ENCODE results near the gene SCP2.

SCP2 gene

DNA sequence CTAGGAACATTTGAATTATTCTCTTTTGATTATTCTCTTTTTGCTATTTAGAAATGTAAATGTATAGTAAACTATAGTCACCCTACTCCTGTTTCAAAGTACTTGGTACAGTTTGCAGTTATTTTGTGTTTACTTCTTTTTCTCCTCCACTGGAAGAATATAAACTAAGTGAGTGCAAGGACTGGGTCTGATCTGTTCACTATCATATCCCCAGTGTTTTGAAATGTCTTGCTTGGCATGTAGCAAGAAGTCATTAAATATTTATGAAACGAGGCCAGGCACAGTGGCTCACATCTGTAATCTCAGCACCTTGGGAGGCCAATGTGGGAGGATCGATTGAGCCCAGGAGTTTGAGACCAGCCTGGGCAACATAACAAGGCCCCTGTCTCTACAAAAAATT is 99.2 kb downstream of the SCP2 start:
- in situ Hi-C loops (cut with HindIII; ENCODE audit: low sequenced_read_pairs) = no loop called here

DNA sequence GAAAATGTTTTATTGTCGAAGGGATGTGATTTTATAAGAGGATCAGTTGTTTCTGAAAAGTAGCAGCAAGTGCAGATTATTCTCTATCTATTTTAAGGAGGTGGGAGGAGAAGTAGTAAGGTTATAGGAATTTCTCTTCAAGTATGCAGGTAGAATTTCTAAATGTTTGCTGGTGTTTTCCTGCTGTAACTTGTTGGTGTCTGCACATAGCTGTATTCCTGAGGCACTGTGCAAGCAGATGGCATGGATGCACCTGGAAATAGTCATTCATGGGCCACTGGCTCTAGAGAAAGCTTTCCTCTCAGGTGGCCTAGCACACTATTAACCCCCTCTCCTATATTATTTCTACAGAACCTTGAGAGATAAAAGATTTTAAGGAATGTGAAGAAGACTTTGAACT is 104.7 kb downstream of the SCP2 start:
- in situ Hi-C loops (cut with HindIII; ENCODE audit: low sequenced_read_pairs) = no loop called here

DNA sequence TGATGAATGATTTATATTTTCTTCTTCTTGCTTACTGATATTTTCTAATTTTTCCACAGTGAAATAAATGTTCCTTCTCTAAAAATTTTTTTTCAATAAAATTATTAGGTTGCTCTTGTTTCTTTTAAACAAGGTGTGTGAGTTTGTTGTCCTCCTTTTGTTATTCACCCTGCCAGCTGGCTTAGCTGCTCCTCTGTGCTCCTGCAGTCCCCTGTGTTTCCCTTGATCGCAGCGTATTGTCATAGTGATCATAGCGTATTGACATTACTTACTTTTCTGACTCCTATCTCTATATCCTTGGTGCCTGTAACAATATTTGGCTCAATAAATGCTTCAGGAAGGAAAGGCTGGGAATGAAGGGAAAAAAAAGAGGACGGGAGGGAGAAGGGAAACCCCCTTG is 110.1 kb downstream of the SCP2 start:
- in situ Hi-C loops (cut with HindIII; ENCODE audit: low sequenced_read_pairs) = no loop called here

DNA sequence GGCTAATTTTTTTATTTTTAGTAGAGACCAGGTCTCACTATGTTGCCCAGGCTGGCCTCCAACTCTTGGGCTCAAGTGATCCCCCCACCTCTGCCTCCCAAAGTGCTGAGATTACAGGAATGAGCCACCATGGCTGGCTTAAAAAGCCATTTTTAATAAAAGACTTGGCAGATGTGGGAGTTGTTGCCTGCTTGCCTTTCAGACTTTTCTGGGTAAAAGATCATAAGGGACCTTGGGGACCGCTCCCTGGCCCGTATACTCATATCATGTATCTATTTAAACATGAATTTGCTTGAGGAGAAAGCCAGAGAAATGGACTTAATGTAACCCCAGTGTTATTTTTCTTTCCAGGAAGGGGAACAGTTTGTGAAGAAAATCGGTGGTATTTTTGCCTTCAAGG is 111.5 kb downstream of the SCP2 start:
- in situ Hi-C loops (cut with HindIII; ENCODE audit: low sequenced_read_pairs) = no loop called here

DNA sequence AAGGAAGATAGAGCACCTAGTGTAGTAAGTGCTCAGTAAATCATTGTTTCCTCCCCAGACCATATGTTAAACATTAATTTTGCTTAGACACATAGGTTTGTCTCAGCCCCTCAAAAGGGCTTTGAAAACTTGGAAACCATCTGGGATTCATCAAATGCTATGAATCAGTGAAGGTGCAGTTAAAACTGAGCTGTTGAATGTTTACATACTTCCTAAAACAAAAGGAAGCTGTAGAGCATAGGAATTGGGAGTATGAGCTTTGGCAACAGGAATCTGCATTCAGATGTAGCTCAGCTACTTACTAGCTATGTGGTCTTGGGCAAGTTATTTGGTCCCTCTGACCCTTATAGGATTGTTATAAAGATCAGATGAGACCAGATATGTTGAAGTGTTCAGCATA is 116.2 kb downstream of the SCP2 start:
- in situ Hi-C loops (cut with HindIII; ENCODE audit: low sequenced_read_pairs) = no loop called here

DNA sequence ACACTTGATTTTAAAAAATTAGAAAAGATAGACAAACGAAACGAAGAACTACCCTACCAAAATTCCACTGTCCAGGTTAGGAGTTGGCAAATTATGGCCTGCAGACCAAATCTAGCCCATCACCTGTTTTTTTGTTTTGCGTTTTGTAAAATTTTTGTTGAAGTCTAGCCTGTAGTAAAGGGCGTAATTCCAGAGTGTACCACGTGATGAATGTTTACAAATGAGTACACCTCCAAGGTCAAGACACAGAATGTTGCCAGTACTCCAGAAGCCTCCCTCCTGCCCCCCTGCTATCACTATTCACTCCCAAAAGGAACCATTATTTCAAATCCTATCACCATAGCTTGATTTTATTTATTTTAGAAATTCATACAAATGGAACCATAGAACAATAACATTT is 117.8 kb downstream of the SCP2 start:
- in situ Hi-C loops (cut with HindIII; ENCODE audit: low sequenced_read_pairs) = no loop called here

DNA sequence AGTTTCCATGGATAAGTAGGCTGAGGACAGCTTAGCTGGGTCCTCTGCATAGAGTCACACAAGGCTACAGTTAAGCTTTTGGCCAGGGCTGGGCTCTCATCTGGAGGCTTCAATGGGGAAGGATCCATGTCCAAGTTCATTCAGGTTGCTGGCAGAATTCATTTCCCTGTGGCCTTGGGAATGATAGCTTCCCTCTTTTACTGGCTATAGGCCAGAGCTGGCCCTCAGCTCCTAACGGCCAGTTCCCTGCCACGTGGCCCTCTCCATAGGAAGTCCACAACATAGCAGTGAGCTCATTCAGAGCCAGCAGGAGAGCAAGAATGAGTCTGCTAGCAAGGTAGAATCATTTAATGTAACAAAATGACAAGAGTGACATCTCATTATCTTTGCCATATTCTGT is 119.9 kb downstream of the SCP2 start:
- in situ Hi-C loops (cut with HindIII; ENCODE audit: low sequenced_read_pairs) = no loop called here

DNA sequence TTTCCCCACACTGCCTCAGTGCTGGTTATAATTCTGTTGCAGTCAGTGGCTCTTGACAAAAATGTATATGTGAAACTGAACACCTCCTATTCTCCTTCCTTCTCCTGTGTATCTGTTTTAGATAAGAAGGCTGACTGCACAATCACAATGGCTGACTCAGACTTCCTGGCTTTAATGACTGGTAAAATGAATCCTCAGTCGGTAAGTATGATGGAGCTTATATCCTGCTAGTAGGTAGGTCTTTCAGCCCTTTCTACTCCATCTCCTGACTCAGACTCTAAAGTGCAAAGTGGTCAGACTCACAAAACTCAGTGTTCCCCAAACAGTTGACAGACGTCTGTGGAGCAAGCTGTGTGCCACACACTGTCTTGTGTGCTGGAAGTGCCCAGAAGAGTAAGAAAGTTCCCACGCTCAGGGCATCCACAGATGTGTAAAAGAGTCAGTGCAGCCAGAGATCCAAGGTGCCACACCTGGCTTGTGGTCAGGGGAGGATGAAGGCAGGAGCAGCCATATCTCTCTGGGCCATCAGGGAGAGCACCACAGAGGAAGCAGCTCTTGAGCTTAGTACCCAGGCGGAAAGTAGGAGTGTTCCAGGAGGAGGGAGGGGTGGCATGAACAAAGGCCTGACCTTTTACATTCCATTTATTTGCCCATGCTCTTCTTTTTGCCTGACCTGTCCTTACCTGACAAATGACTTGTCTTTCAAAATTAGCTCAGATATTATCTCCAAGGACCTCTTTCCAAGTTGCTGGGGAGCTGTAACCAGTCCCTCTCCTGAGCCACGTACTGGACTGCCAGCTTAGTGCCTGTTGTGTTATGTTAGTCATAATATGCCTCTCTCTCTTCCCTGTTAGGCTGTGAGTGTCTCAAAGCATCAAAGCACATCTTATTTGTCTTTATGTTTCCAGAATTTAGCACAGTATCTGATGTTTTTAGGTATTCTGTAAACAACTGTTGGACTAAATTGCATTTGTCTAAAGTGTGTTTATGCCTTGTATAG is 121.0 kb downstream of the SCP2 start:
- in situ Hi-C loops (cut with HindIII; ENCODE audit: low sequenced_read_pairs) = no loop called here

DNA sequence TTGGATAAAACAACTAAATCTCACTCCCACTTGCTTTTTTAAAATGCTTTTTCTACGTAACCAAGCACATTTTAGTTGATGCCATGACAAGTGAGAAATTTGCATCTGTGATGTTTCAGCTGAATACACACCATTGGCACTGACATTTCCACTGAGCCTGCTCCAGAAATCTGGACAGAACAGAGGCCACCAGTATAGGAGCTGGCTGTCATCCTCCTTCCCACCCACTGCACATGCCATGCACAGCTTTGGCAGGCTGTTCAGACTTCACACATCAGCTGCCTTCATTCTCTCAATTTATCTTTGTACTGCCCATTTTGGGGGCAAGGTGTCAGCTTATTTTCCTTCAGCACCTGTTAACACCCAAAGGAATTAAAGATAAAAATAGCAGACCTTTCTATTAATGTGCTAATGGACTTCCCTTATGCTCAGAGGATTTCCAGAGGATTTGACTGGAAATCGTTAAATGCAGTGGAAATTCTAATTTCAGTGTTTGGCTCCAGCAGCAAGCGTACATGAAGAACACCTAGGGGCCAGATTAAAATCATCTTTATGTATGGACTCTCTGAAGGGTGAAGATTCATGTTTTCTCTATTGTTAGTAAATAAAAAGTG is 122.0 kb downstream of the SCP2 start:
- in situ Hi-C loops (cut with HindIII; ENCODE audit: low sequenced_read_pairs) = no loop called here

DNA sequence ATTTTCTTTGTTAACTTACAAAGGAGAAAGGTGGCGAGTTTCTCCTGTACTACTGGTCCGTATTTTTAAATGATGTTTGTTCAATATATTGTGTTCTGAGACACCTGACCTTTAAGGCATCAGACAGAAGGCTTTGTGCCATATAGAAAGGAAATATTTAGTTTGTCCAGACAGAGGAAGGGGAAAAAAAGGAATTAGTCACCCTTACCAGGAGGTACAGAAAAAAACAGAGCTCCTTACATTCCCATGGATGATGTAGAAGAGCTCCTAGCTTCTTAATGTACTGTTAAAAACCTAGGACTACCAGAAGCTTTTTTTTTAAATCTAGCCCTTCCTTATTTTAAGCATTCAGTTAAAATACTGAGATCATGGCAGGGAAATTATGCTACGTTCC is 122.5 kb downstream of the SCP2 start:
- in situ Hi-C loops (cut with HindIII; ENCODE audit: low sequenced_read_pairs) = no loop called here

DNA sequence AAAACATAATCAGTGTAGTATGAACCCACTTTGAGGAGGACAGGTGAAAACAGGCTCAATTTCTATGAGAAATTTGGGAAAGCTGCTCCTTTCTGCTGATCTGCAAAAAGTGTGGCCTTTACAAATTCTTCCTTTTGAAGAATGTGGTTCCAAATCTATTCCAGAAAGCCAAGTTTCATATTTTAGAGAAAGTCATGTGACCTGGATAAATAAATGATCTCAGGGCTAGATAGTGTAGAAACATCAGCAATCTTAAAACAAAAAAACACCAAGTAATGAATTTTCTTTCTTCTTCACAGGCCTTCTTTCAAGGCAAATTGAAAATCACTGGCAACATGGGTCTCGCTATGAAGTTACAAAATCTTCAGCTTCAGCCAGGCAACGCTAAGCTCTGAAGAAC is 123.2 kb downstream of the SCP2 start:
- in situ Hi-C loops (cut with HindIII; ENCODE audit: low sequenced_read_pairs) = no loop called here

DNA sequence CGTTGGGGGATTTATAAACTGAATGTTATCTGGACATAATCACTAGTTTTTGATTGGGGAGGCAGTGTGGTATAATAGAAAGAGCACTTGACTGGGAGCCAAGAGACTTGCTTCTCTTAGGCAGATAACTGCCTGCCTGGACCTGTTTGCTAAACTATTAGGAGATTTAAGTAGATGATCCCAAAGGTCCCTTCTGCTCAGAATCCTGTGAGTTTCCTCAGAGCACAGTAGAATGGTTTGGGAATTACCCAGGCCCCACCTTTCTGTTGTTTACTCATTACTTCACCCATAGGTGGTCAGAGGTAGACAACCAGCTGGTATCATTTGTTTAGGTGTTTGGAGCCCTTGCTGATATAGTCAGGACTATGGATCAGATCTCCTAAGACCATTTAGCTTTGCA is 124.6 kb downstream of the SCP2 start:
- in situ Hi-C loops (cut with HindIII; ENCODE audit: low sequenced_read_pairs) = no loop called here

DNA sequence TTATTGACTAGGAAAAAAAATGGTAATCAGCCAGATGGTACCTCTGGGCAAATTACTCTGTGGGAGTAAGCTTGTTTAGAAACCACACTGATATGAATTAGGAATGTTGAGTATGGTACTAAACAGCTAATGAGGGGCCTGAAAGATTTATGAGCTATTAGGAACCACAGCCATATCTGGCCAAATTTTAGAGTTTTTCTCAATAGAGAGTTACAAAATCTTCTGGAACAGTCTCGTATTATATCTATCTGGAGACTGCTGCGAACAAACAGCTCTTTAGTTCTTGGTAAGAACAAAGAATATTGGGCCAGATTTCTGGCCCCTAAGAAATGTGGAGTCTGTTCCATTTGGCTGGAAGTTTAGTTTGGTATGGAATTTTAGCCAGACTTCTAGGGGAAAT is 130.1 kb downstream of the SCP2 start:
- in situ Hi-C loops (cut with HindIII; ENCODE audit: low sequenced_read_pairs) = loop anchor here (5.0 kb wide), 1 partner anchor 65 kb away; no protein-coding TSS in a partner anchor

DNA sequence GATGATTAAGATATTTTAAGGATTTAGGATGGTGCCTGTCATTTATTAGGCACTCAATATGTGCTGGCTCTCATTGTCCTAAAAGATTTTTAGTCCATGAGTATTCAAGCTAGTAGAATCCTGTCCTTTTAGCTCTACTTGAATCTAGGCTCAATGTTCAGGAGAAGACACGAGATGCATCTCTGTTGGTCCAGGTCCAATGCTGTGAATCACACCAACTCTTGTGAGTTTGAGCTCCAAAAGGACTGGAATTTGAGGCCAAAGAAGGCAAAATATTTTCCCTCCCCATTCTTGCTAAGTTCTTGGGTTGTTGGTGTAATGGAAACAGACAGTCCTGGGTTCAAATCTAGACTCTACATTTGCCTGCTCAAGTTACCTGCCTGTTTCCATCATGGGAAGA is 133.5 kb downstream of the SCP2 start:
- in situ Hi-C loops (cut with HindIII; ENCODE audit: low sequenced_read_pairs) = no loop called here

DNA sequence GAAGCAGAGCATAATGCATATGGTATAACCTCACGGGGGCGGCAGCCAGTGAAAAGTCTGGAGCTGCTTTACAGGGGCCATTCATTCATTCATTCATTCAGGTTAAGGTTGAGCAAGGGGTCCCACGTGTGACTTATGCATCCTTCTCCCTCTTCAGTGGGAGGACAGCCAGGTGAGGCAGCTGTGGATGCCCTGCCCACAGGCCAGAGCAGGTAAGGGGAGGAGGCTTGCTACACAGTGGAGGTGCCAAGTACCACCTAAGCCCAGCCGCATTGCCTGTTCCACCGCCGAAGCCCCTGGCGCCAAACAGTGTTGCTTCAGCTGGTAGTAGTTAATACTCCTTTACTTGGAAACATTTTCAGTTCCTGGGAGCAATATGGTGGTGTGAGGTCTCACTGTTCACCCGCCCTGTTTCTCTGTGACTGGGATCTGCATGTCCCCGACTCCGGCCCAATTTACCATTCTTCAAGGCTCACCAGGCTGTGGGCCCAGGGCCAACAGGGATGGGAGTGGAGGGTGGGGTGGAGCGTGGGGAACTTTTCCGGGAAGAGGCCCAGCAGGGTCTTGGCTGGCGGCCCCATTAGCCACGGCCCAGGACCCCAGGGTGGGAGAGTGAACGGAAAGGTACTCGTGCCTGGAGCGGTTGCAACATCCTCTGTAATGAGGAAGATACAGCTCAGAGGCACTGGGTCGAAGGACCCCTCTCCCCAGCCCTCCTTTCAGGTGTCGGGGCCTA is 134.2 kb downstream of the SCP2 start:
- in situ Hi-C loops (cut with HindIII; ENCODE audit: low sequenced_read_pairs) = no loop called here

DNA sequence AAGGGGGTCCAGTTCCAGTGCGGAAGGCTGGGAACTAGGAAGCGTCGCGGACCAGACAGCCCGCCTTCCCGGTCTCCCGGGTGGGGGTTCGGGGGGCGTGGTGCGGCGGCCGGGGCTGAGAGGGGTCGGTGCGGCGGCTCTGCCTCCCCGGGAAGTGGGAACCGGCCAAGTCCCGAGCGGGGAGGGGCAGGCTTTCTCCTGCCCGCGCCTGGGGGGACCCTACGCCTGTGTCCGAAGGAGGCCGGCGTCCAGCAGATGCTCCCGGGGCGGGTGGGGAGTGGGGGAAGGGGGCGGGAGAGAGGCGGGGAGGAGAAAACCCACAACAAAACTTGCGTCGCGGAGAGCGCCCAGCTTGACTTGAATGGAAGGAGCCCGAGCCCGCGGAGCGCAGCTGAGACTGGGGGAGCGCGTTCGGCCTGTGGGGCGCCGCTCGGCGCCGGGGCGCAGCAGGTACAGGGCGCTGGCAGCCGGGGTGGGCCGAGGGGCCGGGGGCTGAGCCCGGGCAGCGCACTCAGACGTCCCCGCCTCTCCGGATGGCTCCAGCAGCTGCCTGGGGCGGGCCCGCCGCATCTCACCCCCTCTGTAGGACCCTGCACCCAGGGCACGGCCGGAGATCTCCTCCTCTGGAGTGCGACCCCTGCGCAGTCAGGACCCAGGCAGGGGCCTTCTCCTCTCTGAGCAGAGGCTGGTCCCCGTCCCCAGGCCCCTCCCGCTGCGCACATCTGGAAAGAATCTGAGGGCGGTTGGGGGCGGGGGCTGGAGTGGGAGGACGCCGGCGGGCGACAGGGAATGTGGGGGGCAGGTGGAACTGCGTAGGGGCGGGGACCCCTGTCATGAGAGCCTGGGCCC is 135.0 kb downstream of the SCP2 start, which contains the start of gene PODN:
Gene PODN (plus strand): TSS at position 355 of the 849 bp plus-strand sequence. CDS start 7,643 bp downstream, outside the sequence.
- in situ Hi-C loops (cut with HindIII; ENCODE audit: low sequenced_read_pairs) = no loop called here

DNA sequence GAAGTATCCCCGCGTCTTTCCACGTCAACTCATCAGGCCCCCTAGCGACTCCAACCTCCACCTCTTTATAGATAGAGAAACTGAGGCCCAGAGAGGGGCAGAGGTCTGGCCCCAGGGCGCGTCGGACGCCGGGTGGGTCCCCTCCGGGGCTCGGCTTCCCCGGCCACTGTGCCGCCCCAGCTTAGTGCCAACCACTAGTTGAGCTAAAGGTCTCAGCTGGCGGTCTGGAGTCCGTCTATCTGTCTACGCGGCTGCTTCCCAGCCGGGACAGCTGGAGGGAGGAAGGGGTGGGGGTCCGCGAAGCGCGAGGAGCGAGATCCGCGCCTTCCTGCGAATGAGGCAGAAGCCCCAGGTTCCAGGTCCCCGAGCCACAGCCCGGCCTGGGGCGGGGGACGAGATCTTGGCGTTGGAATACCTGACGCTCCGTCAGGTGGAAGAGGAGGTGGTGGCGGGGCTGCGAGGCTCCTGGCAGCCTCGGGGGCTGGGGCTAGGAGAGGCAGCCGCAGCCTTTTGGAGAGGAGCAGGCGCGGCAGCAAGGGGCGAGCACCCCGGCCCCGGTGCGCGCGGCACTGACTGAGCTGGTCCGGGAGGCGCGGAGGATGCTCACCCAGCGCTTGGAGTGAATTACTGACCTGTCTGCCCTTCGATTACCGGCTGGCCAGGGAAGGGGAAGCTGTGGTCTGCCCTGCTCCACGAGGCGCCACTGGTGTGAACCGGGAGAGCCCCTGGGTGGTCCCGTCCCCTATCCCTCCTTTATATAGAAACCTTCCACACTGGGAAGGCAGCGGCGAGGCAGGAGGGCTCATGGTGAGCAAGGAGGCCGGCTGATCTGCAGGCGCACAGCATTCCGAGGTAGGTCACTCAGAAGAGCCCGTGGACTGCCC is 135.9 kb downstream of the SCP2 start:
- in situ Hi-C loops (cut with HindIII; ENCODE audit: low sequenced_read_pairs) = no loop called here

DNA sequence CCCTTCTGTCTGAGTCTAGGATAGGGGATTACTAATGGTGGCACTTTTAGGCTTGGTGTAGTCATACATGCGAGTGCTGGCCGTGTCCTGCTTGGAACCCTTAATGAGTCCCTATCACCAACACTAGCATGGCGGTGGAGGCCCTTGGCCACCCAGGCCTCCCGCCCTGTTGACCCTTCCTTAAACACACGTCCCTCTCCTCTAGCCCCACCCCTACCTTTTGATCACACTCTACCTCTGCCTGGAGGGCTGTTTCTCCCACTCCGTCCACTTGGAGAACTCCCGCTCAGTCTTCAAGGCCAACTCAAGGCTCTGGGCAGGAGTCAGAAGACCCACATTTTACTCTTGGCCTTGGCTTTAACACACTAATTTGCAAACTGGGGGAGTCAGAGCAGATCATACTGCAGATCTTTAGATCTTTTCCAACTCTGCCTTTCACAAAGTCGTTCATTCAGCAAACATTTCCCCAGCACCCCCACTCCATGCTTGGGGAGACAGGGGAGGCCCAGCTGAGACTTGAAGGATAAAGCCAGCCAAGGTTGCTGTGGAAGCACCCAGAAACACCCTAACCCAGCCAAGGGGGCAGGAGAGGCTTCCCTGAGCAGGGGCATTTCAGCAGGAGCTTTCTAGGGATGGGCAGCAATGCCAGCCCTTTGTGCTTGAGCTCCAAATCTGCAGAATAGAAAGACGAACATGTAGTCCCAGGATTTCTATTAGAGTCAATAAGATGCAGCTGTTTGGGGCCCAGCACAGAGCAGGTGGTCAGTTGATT is 136.9 kb downstream of the SCP2 start:
- in situ Hi-C loops (cut with HindIII; ENCODE audit: low sequenced_read_pairs) = no loop called here

DNA sequence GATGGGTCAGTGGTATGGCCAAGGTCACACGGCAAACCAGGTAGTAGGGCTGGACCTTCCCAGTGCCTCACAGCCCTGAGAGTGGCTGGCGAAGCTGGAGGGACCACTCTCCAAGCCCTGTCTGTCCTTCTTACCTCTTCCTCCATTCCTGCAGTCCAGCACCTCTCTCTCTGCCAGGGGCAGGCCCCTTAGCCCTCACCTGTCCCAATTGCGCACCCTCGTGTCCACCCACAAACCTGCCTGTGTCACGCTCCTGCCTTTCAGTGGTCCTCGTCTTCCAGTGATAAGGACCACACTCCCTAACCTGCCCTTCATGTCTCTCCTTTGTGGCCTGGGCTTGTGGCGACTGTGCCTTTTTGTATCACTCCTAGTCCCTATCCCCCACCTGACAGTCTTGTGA is 138.3 kb downstream of the SCP2 start:
- in situ Hi-C loops (cut with HindIII; ENCODE audit: low sequenced_read_pairs) = no loop called here
